Adrenal gland (tissue), 12 donors: ENCODE data around the gene RASA3. TPM values are rescaled to one million over a fixed set of nuclear protein-coding genes. Genes with fewer than 3 reads are reported as not detected.

Experiments
- DNase-seq, 7 donors: peaks; one replicate each; pipeline ENCODE4 v3.0.0-alpha.2; 2019 to 2020
- H3K27ac ChIP-seq, 5 donors: fragments of 200-600 bp; sonication (generic) in 4 of 5; 1 replicate in 3 of 5; 2 replicates in 2 of 5; pipeline versions ENCODE4 v1.5.1 to v1.8.0; 2016 to 2020; ENCODE audit warnings: mild to moderate bottlenecking in 1 of 5
- H3K27me3 ChIP-seq: fragments of 200-600 bp; 2 replicates; pipeline ENCODE4 v1.8.0; 2021
- H3K36me3 ChIP-seq, 2 donors: fragments of 200-600 bp; replicated peaks in 1 of 2; 1 replicate in 1 of 2; 2 replicates in 1 of 2; pipeline versions ENCODE4 v1.5.1 to v1.8.0; 2018 to 2022
- H3K4me1 ChIP-seq, 2 donors: fragments of 200-600 bp; replicated peaks in 1 of 2; 1 replicate in 1 of 2; 2 replicates in 1 of 2; pipeline versions ENCODE4 v1.5.1 to v1.8.0; 2018 to 2021
- H3K4me3 ChIP-seq, 4 donors: fragments of 200-600 bp; sonication (generic) in 3 of 4; one replicate each; pipeline ENCODE4 v1.5.1; 2016 to 2018
- H3K9me3 ChIP-seq, 3 donors: fragments of 200-600 bp; sonication (generic) in 1 of 3; replicated peaks in 1 of 3; 1 replicate in 2 of 3; 2 replicates in 1 of 3; pipeline versions ENCODE4 v1.5.1 to v1.8.0; 2016 to 2021
- CTCF ChIP-seq, 6 experiments: fragments of 450-650 bp in 4 of 6; fragments of 200-600 bp in 2 of 6; sonication (generic) in 1 of 6; IDR thresholded peaks; 1 replicate in 5 of 6; 2 replicates in 1 of 6; pipeline versions ENCODE4 v1.5.1 to v1.8.0; 2016 to 2021; ENCODE audit warnings: antibody characterized with exemption in 6 of 6, mild to moderate bottlenecking in 2 of 6, moderate library complexity in 1 of 6
- POLR2A ChIP-seq, 2 donors: fragments of 450-650 bp; IDR thresholded peaks; one replicate each; pipeline ENCODE4 v1.6.1; 2017; ENCODE audit warnings: antibody characterized with exemption in 2 of 2, mild to moderate bottlenecking in 2 of 2, moderate library complexity in 1 of 2
- WGBS, 4 donors: extraction: QIAGEN DNeasy Blood & Tissue Kit in 2 of 4; methylation state at CpG; one replicate each; pipeline versions ENCODE4 v1.1.5 to v1.1.7; 2013 to 2017; 5-methylcytosine and 5-hydroxymethylcytosine counted together
- intact Hi-C, 2 donors: fragments of 100-400 bp; cut with DNase I; formaldehyde crosslinking; loops; one replicate each; pipeline versions ENCODE4 v1.14.1 to v1.15.0; 2022 to 2023
- polyA plus RNA-seq, 3 donors: library from polyadenylated mRNA; stranded (reverse); fragments of 200-250 nt in 2 of 3; fragments of 350-450 nt in 1 of 3; fragmentation: Illumina TruSeq in 1 of 3; extraction: RNeasy Lipid Tissue Mini Kit (QIAGEN cat#74804) in 1 of 3; gene quantifications; one replicate each; pipeline ENCODE4 v1.2.3, GENCODE V29; 2013 to 2014
- total RNA-seq, 9 donors: library from RNA; depleted of rRNA in 4 of 9; stranded (reverse); fragments of >200 nt in 4 of 9; fragments of 120-200 nt in 1 of 9; fragmentation: NEBNext Ultra II Directional in 1 of 9; extraction: Animal tissue kit (Norgen Biotek cat#: 25700) in 1 of 9; gene quantifications; one replicate each; pipeline versions ENCODE4 v1.1.0 to v1.2.4, GENCODE V29; 2013 to 2023
- donor health status: healthy with polysubstance abuse.
- donor health status: Bipolar disorder and iron deficiency.
- donor health status: DM: yes; HTN: yes; CAD: no.
- donor health status: DM: no; HTN: no; CAD: no.
- donor health status: DM: no; HTN: no; CAD: no.
- donor health status: DM: yes; HTN: yes; CAD: no.

Gene RASA3
- total and polyA plus RNA-seq, 12 donors: 2.2 to 11.7 (median 7.3) TPM

DNA sequence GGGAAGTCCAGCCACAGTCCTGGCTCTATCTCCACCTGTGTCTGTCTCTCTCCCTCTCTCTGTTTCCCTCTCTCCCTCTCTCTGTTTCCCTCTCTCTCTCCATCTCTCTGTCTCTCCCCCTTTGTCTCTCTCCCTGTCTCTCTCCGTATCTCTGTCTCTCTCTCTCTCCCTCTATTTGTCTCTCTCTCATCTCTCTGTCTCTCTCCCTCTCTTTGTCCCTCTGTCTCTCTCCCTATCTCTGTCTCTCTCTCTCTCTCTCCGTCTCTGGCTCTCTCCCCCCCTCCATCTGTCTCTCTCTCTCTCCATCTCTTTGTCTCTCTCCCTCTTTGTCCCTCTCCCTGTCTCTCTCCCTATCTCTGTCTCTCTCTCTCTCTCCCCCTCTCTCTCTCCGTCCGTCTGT is 119.1 kb downstream of the RASA3 start:
- H3K27me3 ChIP-seq: no peaks in the 10 kb centered on the region
- H3K4me3 ChIP-seq: no peak overlapping the region
- no peaks in the 10 kb centered on the region for H3K4me1 ChIP-seq
- TF ChIP-seq CTCF (IDR thresholded peaks at IDR 0.05): no peak
- TF ChIP-seq POLR2A (IDR thresholded peaks at IDR 0.05): no peak
- H3K27ac ChIP-seq: no peak overlapping the region
- no peak for DNase-seq
- peaks cover 0 to 37% of the 10 kb centered on the region in 2 donors for H3K36me3 ChIP-seq
- intact Hi-C loops: no loop called here
- WGBS, 4 donors: 57 to 69% (median 64%) methylated on average over 4 of the region's 4 CpGs
- H3K9me3 ChIP-seq: no peaks in the 10 kb centered on the region

DNA sequence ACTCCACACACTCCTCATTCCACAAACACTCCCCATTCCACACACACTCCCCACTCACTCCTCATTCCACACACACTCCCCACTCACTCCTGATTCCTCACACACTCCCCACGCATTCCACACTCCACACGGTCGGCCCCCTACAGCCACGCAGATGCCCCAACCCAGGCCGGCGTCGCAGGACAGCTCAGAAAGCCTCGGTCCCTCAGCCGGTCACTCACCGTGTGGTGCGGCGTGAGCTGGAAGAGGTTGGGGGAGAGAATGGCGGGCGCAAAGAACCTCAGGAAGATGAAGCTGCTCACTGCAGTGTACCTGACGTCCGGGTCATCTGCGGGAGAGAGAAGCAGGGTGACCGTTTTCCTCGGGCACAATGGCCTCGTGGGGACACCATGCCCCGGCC is 119.5 kb downstream of the RASA3 start:
- H3K9me3 ChIP-seq: no peaks in the 10 kb centered on the region
- 84 to 91% (median 85%) methylated on average over 17 to 21 of the region's 21 CpGs for WGBS, 4 donors
- no peak overlapping the region for H3K4me3 ChIP-seq
- no peaks in the 10 kb centered on the region for H3K27me3 ChIP-seq
- H3K27ac ChIP-seq: no peak overlapping the region
- intact Hi-C loops: no loop called here
- H3K4me1 ChIP-seq: no peaks in the 10 kb centered on the region
- DNase-seq: no peak
- H3K36me3 ChIP-seq: peaks cover 0 to 37% of the 10 kb centered on the region in 2 donors
- no peak for TF ChIP-seq CTCF (IDR thresholded peaks at IDR 0.05)
- no peak for TF ChIP-seq POLR2A (IDR thresholded peaks at IDR 0.05)

DNA sequence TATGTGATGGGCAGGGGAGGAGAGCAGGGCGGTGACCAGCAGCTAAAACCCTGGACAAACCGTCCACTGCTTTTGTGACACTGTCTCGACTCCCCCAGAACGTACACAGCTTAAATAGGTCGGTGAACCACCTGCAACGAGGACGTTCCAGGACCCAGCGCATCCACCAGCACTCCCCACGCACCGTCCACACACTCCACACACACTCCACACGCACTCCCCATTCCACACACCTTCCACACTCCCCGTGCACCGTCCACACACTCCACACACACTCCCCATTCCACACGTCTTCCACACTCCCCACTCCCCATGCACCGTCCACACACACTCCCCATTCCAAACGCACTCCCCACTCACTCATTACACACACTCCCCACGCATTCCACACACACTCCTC is 120.3 kb downstream of the RASA3 start:
- 84 to 89% (median 88%) methylated on average over 17 of the region's 17 CpGs for WGBS, 4 donors

DNA sequence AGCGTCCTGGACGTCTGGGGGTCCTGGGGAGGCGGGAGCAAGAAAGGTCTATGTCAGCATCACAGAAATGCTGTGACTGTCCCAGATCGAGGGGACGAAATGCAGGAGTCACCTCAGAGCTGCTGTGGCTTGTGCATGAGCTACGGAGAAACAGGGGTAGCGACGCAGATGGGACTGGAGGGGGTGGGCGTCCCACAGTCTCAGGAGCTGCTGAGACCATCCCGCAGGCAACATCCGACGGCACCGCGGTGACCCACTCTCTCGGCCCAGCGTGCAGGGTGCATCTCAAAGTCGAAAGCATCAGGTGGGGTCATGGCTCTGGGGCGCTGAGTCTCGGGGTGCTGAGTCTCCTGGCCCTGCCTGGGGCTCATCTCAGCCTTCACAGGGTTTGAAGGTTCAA is 121.2 kb downstream of the RASA3 start:
- no peaks in the 10 kb centered on the region for H3K27me3 ChIP-seq
- intact Hi-C loops: no loop called here
- H3K36me3 ChIP-seq: peaks cover 0 to 33% of the 10 kb centered on the region in 2 donors
- TF ChIP-seq CTCF (IDR thresholded peaks at IDR 0.05) (no peak), POLR2A (IDR thresholded peaks at IDR 0.05) (no peak)
- H3K9me3 ChIP-seq: no peaks in the 10 kb centered on the region
- no peak overlapping the region for H3K27ac ChIP-seq
- 88 to 92% (median 90%) methylated on average over 10 to 19 of the region's 19 CpGs for WGBS, 4 donors
- no peak overlapping the region for H3K4me3 ChIP-seq
- no peak for DNase-seq
- H3K4me1 ChIP-seq: no peaks in the 10 kb centered on the region

More for the DNA sequence above, 120.3 kb downstream of the RASA3 start:
- no peak overlapping the region for H3K4me3 ChIP-seq
- no peak for TF ChIP-seq POLR2A (IDR thresholded peaks at IDR 0.05)
- TF ChIP-seq CTCF (IDR thresholded peaks at IDR 0.05): no peak
- no peak for DNase-seq
- no peaks in the 10 kb centered on the region for H3K9me3 ChIP-seq
- no peaks in the 10 kb centered on the region for H3K4me1 ChIP-seq
- H3K27ac ChIP-seq: no peak overlapping the region
- H3K27me3 ChIP-seq: no peaks in the 10 kb centered on the region
- intact Hi-C loops: no loop called here
- H3K36me3 ChIP-seq: peaks cover 0 to 37% of the 10 kb centered on the region in 2 donors
